ENCODE measurements around the gene CALML4.

DNA sequence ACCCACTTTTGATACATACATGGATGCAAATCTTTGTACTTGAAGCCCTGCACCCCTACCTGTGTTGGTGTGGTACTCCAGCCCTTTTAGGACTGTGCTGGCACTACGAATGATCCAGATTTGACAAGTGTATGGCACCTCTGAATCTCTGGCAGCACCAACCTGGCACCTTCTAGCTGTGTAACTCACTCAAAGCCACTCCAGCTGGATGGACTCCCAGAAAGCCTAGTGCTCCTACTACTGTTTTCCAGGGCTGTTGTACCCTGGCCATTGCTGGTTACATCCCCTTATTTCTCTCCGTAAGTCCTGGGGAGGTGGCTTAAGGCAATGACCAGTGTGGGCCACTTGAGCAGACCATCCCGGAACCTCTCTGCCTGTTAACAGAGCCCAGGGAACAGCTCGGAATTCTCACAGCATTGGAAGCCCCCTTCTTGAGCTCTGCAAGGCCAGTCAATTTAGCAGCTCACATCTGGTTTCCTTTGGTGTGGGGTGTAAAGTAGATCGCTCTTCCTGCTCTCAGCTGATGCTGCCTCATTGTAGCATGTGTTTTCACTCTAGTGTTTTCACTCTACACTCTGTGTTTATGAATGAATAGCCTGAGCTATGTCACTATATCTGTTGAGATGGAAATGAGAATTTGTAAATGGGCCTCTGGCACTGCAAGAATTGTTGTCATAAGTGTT, 12.2 kb downstream of the CALML4 start:
- no peak for TF ChIP-seq POLR2A (IDR thresholded peaks at IDR 0.05)
- TF ChIP-seq, protein P1, sequence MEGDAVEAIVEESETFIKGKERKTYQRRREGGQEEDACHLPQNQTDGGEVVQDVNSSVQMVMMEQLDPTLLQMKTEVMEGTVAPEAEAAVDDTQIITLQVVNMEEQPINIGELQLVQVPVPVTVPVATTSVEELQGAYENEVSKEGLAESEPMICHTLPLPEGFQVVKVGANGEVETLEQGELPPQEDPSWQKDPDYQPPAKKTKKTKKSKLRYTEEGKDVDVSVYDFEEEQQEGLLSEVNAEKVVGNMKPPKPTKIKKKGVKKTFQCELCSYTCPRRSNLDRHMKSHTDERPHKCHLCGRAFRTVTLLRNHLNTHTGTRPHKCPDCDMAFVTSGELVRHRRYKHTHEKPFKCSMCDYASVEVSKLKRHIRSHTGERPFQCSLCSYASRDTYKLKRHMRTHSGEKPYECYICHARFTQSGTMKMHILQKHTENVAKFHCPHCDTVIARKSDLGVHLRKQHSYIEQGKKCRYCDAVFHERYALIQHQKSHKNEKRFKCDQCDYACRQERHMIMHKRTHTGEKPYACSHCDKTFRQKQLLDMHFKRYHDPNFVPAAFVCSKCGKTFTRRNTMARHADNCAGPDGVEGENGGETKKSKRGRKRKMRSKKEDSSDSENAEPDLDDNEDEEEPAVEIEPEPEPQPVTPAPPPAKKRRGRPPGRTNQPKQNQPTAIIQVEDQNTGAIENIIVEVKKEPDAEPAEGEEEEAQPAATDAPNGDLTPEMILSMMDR (IDR thresholded peaks at IDR 0.05): no peak

All from lower leg skin (tissue), 3 donors.